HUES48 (cell line): ENCODE results near the gene PLBD2.
A peak's percentile ranks its signal among the peaks of the same experiment; 100 is the strongest.

Experiments used
- H3K27ac ChIP-seq: one replicate; pipeline ENCODE4 v1.7.0; 2013; ENCODE audit warnings: low read depth, low read length, inconsistent platforms
- H3K27me3 ChIP-seq: 2 replicates; pipeline ENCODE4 v1.6.1; 2013; ENCODE audit warnings: mild to moderate bottlenecking, low read length; ENCODE audit not compliant: control insufficient read depth, insufficient read depth
- H3K36me3 ChIP-seq: 2 replicates; pipeline ENCODE4 v1.6.1; 2013; ENCODE audit warnings: low read length; ENCODE audit not compliant: control insufficient read depth, insufficient read depth
- H3K4me1 ChIP-seq: 2 replicates; pipeline ENCODE4 v1.6.1; 2013; ENCODE audit warnings: mild to moderate bottlenecking, low read length; ENCODE audit not compliant: control insufficient read depth, insufficient read depth
- H3K4me3 ChIP-seq: 2 replicates; pipeline ENCODE4 v1.5.1; 2013; ENCODE audit warnings: mild to moderate bottlenecking, low read depth, low read length
- H3K9ac ChIP-seq: 2 replicates; pipeline ENCODE4 v1.6.1; 2013; ENCODE audit warnings: mild to moderate bottlenecking, low read depth, low read length, moderate library complexity
- H3K9me3 ChIP-seq: 2 replicates; pipeline ENCODE4 v1.6.1; 2013; ENCODE audit warnings: low read length; ENCODE audit not compliant: control insufficient read depth, insufficient read depth

PLBD2 gene

GRCh38 chr12:113409462-113410124 is 51.2 kb downstream of the PLBD2 start:
- H3K4me1 ChIP-seq, result peaks cover 10% of the 10 kb centered on the region
- no peak overlapping the region for H3K27ac ChIP-seq
- no peak overlapping the region for H3K4me3 ChIP-seq
- no peaks in the 10 kb centered on the region for H3K9me3 ChIP-seq
- H3K9ac ChIP-seq, result no peak overlapping the region
- no peaks in the 10 kb centered on the region for H3K36me3 ChIP-seq
- H3K27me3 ChIP-seq, result no peaks in the 10 kb centered on the region

DNA sequence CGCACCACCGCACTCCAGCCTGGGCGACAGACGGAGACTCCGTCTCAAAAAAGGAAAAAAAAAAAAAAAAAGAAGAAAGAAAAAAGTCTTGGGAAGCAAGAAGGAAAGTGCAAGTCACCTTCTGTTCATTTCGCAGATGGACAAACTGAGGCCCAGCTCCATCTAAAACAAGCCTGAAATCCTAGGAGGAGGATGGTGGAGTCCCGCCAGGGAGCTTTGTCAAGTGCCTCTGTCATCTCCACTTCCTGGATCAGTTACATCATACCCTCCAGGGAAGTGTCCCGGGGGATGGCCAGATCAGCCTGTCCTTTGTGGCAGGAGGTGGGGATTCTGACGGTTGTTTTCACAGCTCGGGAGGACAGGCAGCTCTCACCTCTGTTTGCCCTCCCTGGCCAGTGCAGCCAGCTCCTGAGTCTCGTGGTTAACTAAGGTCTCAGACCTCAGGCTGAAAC is 55.1 kb downstream of the PLBD2 start:
- H3K27me3 ChIP-seq, result no peaks in the 10 kb centered on the region
- no peaks in the 10 kb centered on the region for H3K9me3 ChIP-seq
- H3K27ac ChIP-seq, result no peak overlapping the region
- H3K36me3 ChIP-seq, result no peaks in the 10 kb centered on the region
- H3K4me1 ChIP-seq, result no peaks in the 10 kb centered on the region
- no peak overlapping the region for H3K4me3 ChIP-seq
- no peak overlapping the region for H3K9ac ChIP-seq

- Histone ChIP-seq H3K9ac (no peak overlapping the region), H3K36me3 (no peaks in the 10 kb centered on the region), H3K27ac (no peak overlapping the region), H3K4me1 (no peaks in the 10 kb centered on the region), H3K4me3 (no peak overlapping the region), H3K27me3 (no peaks in the 10 kb centered on the region), H3K9me3 (no peaks in the 10 kb centered on the region)
These were observed 56.2 kb downstream of the PLBD2 start for GRCh38 chr12:113414519-113415038.

- no peak overlapping the region for H3K9ac ChIP-seq
- H3K4me1 ChIP-seq, result no peaks in the 10 kb centered on the region
- no peak overlapping the region for H3K27ac ChIP-seq
These were observed 57.8 kb downstream of the PLBD2 start for GRCh38 chr12:113416091-113416754.

GRCh38 chr12:113418213-113418879 is 60.0 kb downstream of the PLBD2 start:
- peaks cover 4% of the 10 kb centered on the region; the same call in 1 of the 2 replicates for H3K4me1 ChIP-seq
- H3K36me3 ChIP-seq, result no peaks in the 10 kb centered on the region
- no peaks in the 10 kb centered on the region for H3K27me3 ChIP-seq
- H3K9me3 ChIP-seq, result no peaks in the 10 kb centered on the region
- H3K9ac ChIP-seq, result no peak overlapping the region
- H3K27ac ChIP-seq, result no peak overlapping the region
- H3K4me3 ChIP-seq, result no peak overlapping the region

More at GRCh38 chr12:113416091-113416754, 57.8 kb downstream of the PLBD2 start:
- Histone ChIP-seq H3K36me3 (no peaks in the 10 kb centered on the region), H3K9me3 (no peaks in the 10 kb centered on the region), H3K4me3 (no peak overlapping the region), H3K27me3 (no peaks in the 10 kb centered on the region)

DNA sequence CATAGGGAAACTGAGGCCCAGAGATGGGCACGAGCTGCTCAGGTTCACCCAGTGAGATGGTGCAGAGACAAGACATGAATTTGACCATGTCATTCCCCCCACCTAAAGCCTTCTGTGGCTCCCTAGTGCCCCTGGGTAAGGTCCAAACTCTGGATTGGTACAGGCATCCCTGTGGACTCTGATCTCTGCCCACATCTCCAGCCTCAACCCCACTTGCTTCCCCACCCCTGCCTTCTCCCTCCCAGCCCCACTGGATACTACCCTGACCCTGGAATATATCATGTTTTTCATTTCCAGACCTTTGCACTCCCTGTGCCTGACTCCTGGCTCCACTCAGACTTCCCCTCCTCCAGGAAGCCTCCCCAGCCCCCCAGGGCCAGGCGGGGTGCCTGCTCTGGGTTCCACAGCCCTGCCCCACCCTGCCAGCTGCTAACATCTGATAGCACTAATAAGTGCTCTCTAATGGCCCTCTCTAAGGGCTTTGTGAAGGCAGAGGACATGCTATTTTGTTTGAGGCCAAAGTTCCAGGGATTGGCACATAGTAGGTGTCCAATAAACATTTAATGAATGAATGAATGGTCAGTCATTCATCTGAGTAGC is 62.7 kb downstream of the PLBD2 start:
- H3K9ac ChIP-seq, result no peak overlapping the region
- no peak overlapping the region for H3K27ac ChIP-seq
- no peaks in the 10 kb centered on the region for H3K9me3 ChIP-seq
- H3K27me3 ChIP-seq, result no peaks in the 10 kb centered on the region
- peaks cover 4% of the 10 kb centered on the region; the same call in 1 of the 2 replicates for H3K4me1 ChIP-seq
- no peak overlapping the region for H3K4me3 ChIP-seq
- no peaks in the 10 kb centered on the region for H3K36me3 ChIP-seq

DNA sequence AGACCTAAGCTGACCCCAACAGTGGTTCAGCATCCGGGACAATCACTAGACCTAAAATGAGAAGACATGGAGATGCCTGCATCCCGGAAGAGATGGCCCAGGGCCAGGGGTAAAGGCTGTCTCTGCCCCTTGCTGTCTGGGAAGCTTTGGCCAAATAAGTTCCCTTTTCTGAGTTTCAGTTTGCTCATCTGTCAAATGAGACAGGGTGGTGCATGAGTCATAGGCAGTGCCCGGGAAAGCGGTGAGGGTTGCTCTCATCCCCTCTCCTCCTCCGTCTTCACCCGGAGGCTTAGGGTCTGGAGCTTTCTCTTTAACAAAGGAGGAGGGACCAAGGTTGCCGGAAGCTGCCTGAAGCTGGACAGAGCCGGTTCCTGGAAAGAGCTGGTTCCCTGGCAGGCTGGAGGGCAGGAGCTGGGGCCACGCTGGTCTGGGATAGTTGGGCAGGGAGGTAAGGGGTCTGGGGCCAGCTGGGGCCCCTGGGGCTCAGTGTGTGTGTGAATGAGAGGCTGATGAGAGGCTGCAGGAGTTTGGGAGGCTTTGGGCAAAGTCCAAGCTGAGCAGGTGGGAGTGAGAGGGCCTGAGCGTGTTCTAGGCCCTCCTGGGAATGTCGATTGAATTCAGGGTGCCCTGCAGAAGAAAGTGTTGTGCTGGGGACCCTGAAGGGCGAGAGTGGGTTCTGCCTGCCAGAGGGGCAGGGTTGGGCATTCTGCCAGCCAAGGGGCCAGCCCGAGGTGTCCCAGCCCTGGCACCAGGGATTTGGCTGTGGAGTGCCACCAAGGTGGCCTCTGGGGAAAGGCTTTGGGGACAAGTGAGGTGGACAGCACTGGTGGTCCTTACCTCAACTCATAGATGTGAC is 63.9 kb downstream of the PLBD2 start, which contains the start of gene SDSL:
SDSL (plus strand) TSS at position 351 of the 856 bp plus-strand sequence. CDS start 5,603 bp downstream, outside the sequence.
- Histone ChIP-seq H3K36me3 (no peaks in the 10 kb centered on the region), H3K27me3 (no peaks in the 10 kb centered on the region), H3K4me3 (0 out of 2 replicates have a peak within 1 kb of the TSS, but pooled peaks have one; percentile 19), H3K4me1 (peaks cover 4% of the 10 kb centered on the region; the same call in 1 of the 2 replicates), H3K9ac (no peak within 1 kb of the TSS; the same call in 1 of the 2 replicates), H3K27ac (peak within 1 kb of the TSS; percentile 66), H3K9me3 (no peaks in the 10 kb centered on the region)

DNA sequence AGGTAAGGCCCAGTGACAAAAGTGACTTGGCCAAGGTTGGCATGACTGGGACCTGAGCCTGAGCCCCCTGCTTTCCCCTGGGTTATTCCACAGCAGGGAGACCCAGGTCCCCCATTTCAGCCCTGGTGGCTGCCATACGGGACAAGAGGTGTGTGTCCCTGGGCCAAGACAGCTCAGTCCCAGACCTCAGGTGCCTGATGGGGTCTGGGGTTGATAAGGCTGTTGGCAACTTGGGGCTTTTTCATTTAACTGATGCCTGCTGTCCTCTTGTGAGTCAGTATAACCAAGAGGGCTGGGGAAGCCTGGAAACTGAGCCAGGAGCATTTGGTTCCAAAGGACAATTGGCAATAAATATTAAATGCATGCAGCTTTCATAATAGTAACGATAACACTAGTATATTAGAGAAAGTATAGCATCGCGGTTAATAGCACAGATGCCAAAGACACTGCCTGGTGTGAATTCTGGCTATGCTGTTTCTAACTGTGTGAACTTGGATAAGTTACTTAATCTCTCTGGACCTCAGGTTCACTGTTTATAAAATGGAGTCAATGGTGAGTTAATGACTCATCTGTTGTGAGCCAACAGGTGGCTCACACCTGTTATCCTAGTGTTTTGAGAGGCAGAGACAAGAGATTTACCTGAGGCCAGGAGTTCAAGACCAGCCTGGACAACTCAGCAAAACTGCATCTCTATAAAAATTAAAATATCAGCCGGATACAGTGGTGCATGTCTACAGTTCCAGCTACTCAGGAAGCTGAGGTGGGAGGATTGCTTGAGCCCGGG is 64.7 kb downstream of the PLBD2 start:
- H3K4me1 ChIP-seq, result peaks cover 4% of the 10 kb centered on the region; the same call in 1 of the 2 replicates
- H3K4me3 ChIP-seq, result no peak overlapping the region
- no peaks in the 10 kb centered on the region for H3K9me3 ChIP-seq
- H3K36me3 ChIP-seq, result no peaks in the 10 kb centered on the region
- H3K27ac ChIP-seq, result peak overlapping the region; percentile 66
- H3K9ac ChIP-seq, result no peak overlapping the region
- H3K27me3 ChIP-seq, result no peaks in the 10 kb centered on the region

DNA sequence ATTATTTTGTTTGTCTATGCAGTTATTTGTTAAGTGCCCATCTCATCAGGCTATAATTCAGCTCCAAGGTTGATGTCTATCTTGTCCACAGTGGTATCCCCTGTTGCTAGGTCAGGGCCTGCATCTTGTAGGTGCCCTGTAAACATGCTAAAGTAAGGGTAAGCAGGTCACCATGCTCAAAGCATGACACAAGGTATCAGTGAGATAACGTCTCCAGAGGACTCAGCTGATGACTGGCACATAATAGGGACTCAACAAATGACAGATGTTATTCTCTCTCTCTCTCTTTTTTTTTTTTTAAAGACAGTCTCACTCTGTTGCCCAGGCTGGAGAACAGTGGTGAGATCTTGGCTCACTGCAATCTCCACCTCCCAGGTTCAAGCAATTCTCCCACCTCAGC is 66.1 kb downstream of the PLBD2 start:
- Histone ChIP-seq H3K9ac (no peak overlapping the region), H3K4me3 (no peak overlapping the region), H3K9me3 (no peaks in the 10 kb centered on the region), H3K27ac (no peak overlapping the region), H3K36me3 (no peaks in the 10 kb centered on the region), H3K27me3 (no peaks in the 10 kb centered on the region), H3K4me1 (peaks cover 4% of the 10 kb centered on the region; the same call in 1 of the 2 replicates)
